B cell (primary cell): ENCODE data around the gene ETFBKMT. TPM values are rescaled to one million over a fixed set of nuclear protein-coding genes. Genes with fewer than 3 reads are reported as not detected.
"Not testable (repeated sequence)": the region's sequence is repeated elsewhere in the genome, so short reads cannot be mapped to it uniquely, and the experiment has no call there.

Source experiments
- ATAC-seq: fragments of 200-7000 bp; cut with Tn5 transposase; one replicate; pipeline ENCODE4 v1.10.0; 2021; ENCODE audit warnings: low read depth, mild to moderate bottlenecking, moderate number of reproducible peaks, moderate library complexity
- CTCF ChIA-PET: fragments of 350-600 bp; sonication (Branson Sonifier 250); formaldehyde crosslinking; loops from one replicate; lab custom pipeline; 2021; ENCODE audit warnings: antibody characterized with exemption, inconsistent platforms; lab: Charles Lee
- POLR2A ChIA-PET: fragments of 350-600 bp; sonication (Branson Sonifier 250); formaldehyde crosslinking; loops from one replicate; lab custom pipeline; 2021; ENCODE audit warnings: antibody characterized with exemption; lab: Charles Lee
- DNase-seq: peaks from one replicate; pipeline ENCODE4 v3.0.0; 2013
- H2AFZ ChIP-seq: 2 replicates; pipeline ENCODE4 v1.6.1; 2012; ENCODE audit warnings: mild to moderate bottlenecking, low read depth, low read length; ENCODE audit not compliant: insufficient read depth, poor library complexity, severe bottlenecking
- H3K27ac ChIP-seq, 2 donors: 1 replicate in 1 of 2; 2 replicates in 1 of 2; pipeline ENCODE4 v1.5.1; 2012 to 2013; ENCODE audit warnings: low read length in 2 of 2, mild to moderate bottlenecking in 2 of 2, moderate library complexity in 1 of 2
- H3K27me3 ChIP-seq, 4 experiments: fragments of 200-600 bp in 1 of 4; sonication (generic) in 1 of 4; replicated peaks in 1 of 4; 1 replicate in 2 of 4; 2 replicates in 2 of 4; pipeline versions ENCODE4 v1.6.1 to v1.7.0; 2013 to 2016; ENCODE audit warnings: low read length in 3 of 4, mild to moderate bottlenecking in 2 of 4, mixed read lengths in 1 of 4, moderate library complexity in 1 of 4; ENCODE audit not compliant: insufficient read depth in 4 of 4, control insufficient read depth in 3 of 4; ENCODE audit errors: control extremely low read depth in 1 of 4
- H3K36me3 ChIP-seq, 2 experiments: replicated peaks in 1 of 2; 1 replicate in 1 of 2; 2 replicates in 1 of 2; pipeline versions ENCODE4 v1.6.1 to v1.7.1; 2013; ENCODE audit warnings: low read length in 1 of 2; ENCODE audit not compliant: insufficient read depth in 2 of 2, control insufficient read depth in 1 of 2; ENCODE audit errors: control extremely low read depth in 1 of 2, extremely low read depth in 1 of 2
- H3K4me1 ChIP-seq, 2 donors: fragments of 200-600 bp in 1 of 2; sonication (generic) in 1 of 2; 1 replicate in 1 of 2; 2 replicates in 1 of 2; pipeline versions ENCODE4 v1.5.1 to v1.6.1; 2013 to 2017; ENCODE audit warnings: low read length in 2 of 2; ENCODE audit not compliant: control insufficient read depth in 2 of 2, insufficient read depth in 2 of 2
- H3K4me2 ChIP-seq: replicated peaks from 2 replicates; pipeline ENCODE3; 2012; ENCODE audit warnings: mild to moderate bottlenecking, low read depth, low read length; ENCODE audit not compliant: poor library complexity, severe bottlenecking
- H3K4me3 ChIP-seq, 5 experiments: fragments of 200-600 bp in 1 of 5; sonication (generic) in 1 of 5; 1 replicate in 3 of 5; 2 replicates in 2 of 5; pipeline versions ENCODE4 v1.5.1 to v1.7.0; 2011 to 2016; ENCODE audit warnings: low read length in 4 of 5, mild to moderate bottlenecking in 4 of 5, low read depth in 2 of 5, control low read depth in 1 of 5, moderate library complexity in 1 of 5; ENCODE audit not compliant: insufficient read depth in 1 of 5; ENCODE audit errors: control extremely low read depth in 1 of 5, extremely low read depth in 1 of 5
- H3K79me2 ChIP-seq: fragments of 200-600 bp; sonication (generic); one replicate; pipeline ENCODE4 v1.6.0; 2016; ENCODE audit warnings: low read length; ENCODE audit not compliant: control insufficient read depth, insufficient read depth
- H3K9ac ChIP-seq: fragments of 200-600 bp; sonication (generic); 2 replicates; pipeline ENCODE4 v1.6.1; 2017; ENCODE audit warnings: mild to moderate bottlenecking, low read length, moderate library complexity
- H3K9me3 ChIP-seq, 3 donors: one replicate each; pipeline versions ENCODE4 v1.6.1 to v1.7.1; 2013; ENCODE audit warnings: low read length in 2 of 3; ENCODE audit not compliant: control insufficient read depth in 2 of 3, insufficient read depth in 1 of 3; ENCODE audit errors: control extremely low read depth in 1 of 3
- H4K20me1 ChIP-seq: 2 replicates; pipeline ENCODE4 v1.6.0; 2012; ENCODE audit warnings: mild to moderate bottlenecking, low read length; ENCODE audit not compliant: insufficient read depth, control insufficient read depth, poor library complexity, severe bottlenecking
- H3K27ac Mint-ChIP-seq: one replicate; pipeline ENCODE4 v1.8.0; 2021; ENCODE audit warnings: mixed read lengths
- H3K27me3 Mint-ChIP-seq: one replicate; pipeline ENCODE4 v1.8.0; 2021; ENCODE audit warnings: mixed read lengths
- H3K4me1 Mint-ChIP-seq: one replicate; pipeline ENCODE4 v1.8.0; 2021; ENCODE audit warnings: mixed read lengths
- H3K4me3 Mint-ChIP-seq: one replicate; pipeline ENCODE4 v1.8.0; 2021; ENCODE audit warnings: mixed read lengths
- H3K9me3 Mint-ChIP-seq: one replicate; pipeline ENCODE4 v1.8.0; 2022; ENCODE audit warnings: mixed read lengths; ENCODE audit not compliant: insufficient read depth
- EZH2 ChIP-seq: IDR thresholded peaks from 2 replicates; pipeline ENCODE4 v1.6.1; 2012; ENCODE audit warnings: borderline replicate concordance, low read depth, mild to moderate bottlenecking, moderate library complexity, low read length; ENCODE audit not compliant: insufficient read depth, poor library complexity, severe bottlenecking
- WGBS: methylation state at CpG from one replicate; pipeline ENCODE4 v1.1.5; 2013; ENCODE audit warnings: missing lambda C conversion rate; ENCODE audit not compliant: insufficient coverage; 5-methylcytosine and 5-hydroxymethylcytosine counted together
- intact Hi-C: fragments of 100-400 bp; cut with micrococcal nuclease; formaldehyde crosslinking; loops from one replicate; pipeline ENCODE4 v1.10.0; 2022
- polyA plus RNA-seq: library from polyadenylated mRNA; depleted of rRNA; stranded (reverse); fragments of >200 nt; gene quantifications from 2 replicates; pipeline ENCODE4 v1.2.3, GENCODE V29; 2012
- total RNA-seq, 2 donors: library from RNA; stranded (reverse); fragments of 120-200 nt in 1 of 2; gene quantifications; 1 replicate in 1 of 2; 2 replicates in 1 of 2; pipeline versions ENCODE4 v1.2.3 to v1.2.4, GENCODE V29; 2013 to 2022
- TF ChIP-seq, protein P1 (sequence below): fragments of 200-600 bp; IDR thresholded peaks from one replicate; pipeline ENCODE4 v1.8.0; 2022; ENCODE audit warnings: antibody characterized with exemption, mild to moderate bottlenecking

The ETFBKMT gene
- total and polyA plus RNA-seq, 2 donors (not counting 1 experiment from before 2014, with no cell fraction given) = 0.58 to 2.4 TPM

- no peak for TF ChIP-seq EZH2
- TF ChIP-seq, protein P1, sequence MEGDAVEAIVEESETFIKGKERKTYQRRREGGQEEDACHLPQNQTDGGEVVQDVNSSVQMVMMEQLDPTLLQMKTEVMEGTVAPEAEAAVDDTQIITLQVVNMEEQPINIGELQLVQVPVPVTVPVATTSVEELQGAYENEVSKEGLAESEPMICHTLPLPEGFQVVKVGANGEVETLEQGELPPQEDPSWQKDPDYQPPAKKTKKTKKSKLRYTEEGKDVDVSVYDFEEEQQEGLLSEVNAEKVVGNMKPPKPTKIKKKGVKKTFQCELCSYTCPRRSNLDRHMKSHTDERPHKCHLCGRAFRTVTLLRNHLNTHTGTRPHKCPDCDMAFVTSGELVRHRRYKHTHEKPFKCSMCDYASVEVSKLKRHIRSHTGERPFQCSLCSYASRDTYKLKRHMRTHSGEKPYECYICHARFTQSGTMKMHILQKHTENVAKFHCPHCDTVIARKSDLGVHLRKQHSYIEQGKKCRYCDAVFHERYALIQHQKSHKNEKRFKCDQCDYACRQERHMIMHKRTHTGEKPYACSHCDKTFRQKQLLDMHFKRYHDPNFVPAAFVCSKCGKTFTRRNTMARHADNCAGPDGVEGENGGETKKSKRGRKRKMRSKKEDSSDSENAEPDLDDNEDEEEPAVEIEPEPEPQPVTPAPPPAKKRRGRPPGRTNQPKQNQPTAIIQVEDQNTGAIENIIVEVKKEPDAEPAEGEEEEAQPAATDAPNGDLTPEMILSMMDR = no peak
- Histone ChIP-seq H3K4me1 (peaks cover 26 to 40% of the 10 kb centered on the region in 2 donors), H3K79me2 (peaks cover 6% of the 10 kb centered on the region), H3K4me3 (no peak overlapping the region), H3K4me2 (peak overlapping the region; percentile 77), H3K36me3 (peaks cover 8 to 33% of the 10 kb centered on the region in 2 experiments), H3K27ac (peak overlapping the region; percentile 56 to 75), H4K20me1 (no peaks in the 10 kb centered on the region), H3K27me3 (no peaks in the 10 kb centered on the region), H2AFZ (no peak overlapping the region), H3K9me3 (peaks cover 11 to 45% (median 24%) of the 10 kb centered on the region in 3 donors), H3K9ac (no peak overlapping the region)
- Mint-ChIP-seq H3K27ac (peak overlapping the region; percentile 73), H3K9me3 (peaks cover 7% of the 10 kb centered on the region), H3K4me3 (no peak overlapping the region), H3K4me1 (peaks cover 39% of the 10 kb centered on the region), H3K27me3 (no peaks in the 10 kb centered on the region)
- intact Hi-C loops = loop anchor here (2.0 to 10.0 kb wide), 6 partner anchors 27 to 449 kb away; partner anchors contain the start of genes BICD1 and ETFBKMT
- CTCF ChIA-PET = interaction anchor here (0.6 to 1.8 kb wide), 5 partner anchors 33 to 377 kb away, joined by 3 to 7 read pairs (median 4); partner anchors contain the start of gene AMN1
- DNase-seq (no peak), ATAC-seq (no peak)
- WGBS = no CpG with 5 or more reads among the region's 3 CpGs
- POLR2A ChIA-PET = interaction anchor here (0.6 kb wide), 2 partner anchors 315 to 341 kb away, joined by 4 to 8 read pairs; no protein-coding TSS in a partner anchor
Observed at GRCh38 chr12:31685801-31686200, 26.3 kb downstream of the ETFBKMT start.

DNA sequence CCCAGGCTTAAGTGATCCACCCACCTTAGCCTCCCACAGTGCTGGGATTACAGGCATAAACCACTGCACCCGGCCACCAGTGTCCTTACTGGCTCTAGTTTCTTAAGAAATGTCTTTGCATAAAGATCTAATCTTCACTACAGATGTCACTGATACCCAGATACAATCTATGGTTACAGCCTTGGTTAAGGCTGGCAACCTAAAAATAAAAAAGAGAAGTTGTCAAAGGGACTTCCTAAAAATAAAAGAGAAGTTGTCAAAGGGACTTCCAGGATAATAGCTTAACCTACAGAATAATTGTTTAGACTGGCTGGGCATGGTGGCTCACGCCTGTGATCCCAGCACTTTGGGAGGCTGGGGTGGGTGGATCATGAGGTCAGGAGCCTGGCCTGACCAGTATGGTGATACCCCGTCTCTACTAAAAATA is 27.6 kb downstream of the ETFBKMT start:
- Mint-ChIP-seq H3K27me3 (no peaks in the 10 kb centered on the region), H3K27ac (peak overlapping the region; percentile 92), H3K9me3 (peaks cover 9% of the 10 kb centered on the region), H3K4me3 (peak overlapping the region; percentile 74), H3K4me1 (peaks cover 36% of the 10 kb centered on the region)
- no peaks in the 10 kb centered on the region for H3K27me3 ChIP-seq
- H3K4me2 ChIP-seq = peak overlapping the region; percentile 77
- H3K9ac ChIP-seq = peak overlapping the region; percentile 55
- H3K4me1 ChIP-seq = peaks cover 23 to 36% of the 10 kb centered on the region in 2 donors
- DNase-seq = peak; percentile 81
- WGBS = no CpG with 5 or more reads among the region's 3 CpGs
- POLR2A ChIA-PET = interaction anchor here (0.5 to 2.1 kb wide), 8 partner anchors 28 to 274 kb away, joined by 3 to 17 read pairs (median 4); partner anchors contain the start of genes AMN1 and RESF1
- no peak for TF ChIP-seq EZH2
- TF ChIP-seq, protein P1 = no peak
- H3K36me3 ChIP-seq = peaks cover 8 to 33% of the 10 kb centered on the region in 2 experiments
- H3K9me3 ChIP-seq = peaks cover 11 to 47% (median 24%) of the 10 kb centered on the region in 3 donors
- peak overlapping the region; percentile 56 to 75 for H3K27ac ChIP-seq
- peak; percentile 85 for ATAC-seq
- no peaks in the 10 kb centered on the region for H4K20me1 ChIP-seq
- H3K4me3 ChIP-seq = peak overlapping the region in 2 of 5 experiments; percentile 28 to 59
- H2AFZ ChIP-seq = no peak overlapping the region
- H3K79me2 ChIP-seq = peaks cover 6% of the 10 kb centered on the region
- intact Hi-C loops = loop anchor here (1.0 to 10.0 kb wide), 9 partner anchors 28 to 448 kb away; partner anchors contain the start of genes BICD1, ETFBKMT and RESF1
- CTCF ChIA-PET = interaction anchor here (0.6 to 2.0 kb wide), 11 partner anchors 28 to 625 kb away, joined by 3 to 7 read pairs (median 3); partner anchors contain the start of genes AMN1 and RESF1

DNA sequence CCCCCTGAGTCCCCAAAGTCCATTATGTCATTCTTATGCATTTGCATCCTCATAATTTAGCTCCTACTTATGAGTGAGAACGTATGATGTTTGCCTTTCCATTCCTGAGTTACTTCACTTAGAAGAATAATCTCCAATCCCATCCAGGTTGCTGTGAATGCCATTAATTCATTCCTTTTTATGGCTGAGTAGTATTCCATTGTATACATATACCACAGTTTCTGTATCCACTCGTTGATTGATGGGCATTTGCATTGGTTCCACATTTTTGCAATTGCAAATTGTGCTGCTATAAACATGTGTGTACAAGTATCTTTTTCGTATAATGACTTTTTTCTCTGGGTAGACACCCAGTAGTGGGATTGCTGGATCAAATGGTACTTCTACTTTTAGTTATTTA is 30.4 kb downstream of the ETFBKMT start:
- H3K4me3 ChIP-seq, H3K4me2 ChIP-seq, H3K9ac ChIP-seq, H3K4me3 Mint-ChIP-seq, H3K27me3 ChIP-seq, ATAC-seq, H2AFZ ChIP-seq, CTCF ChIA-PET, H3K79me2 ChIP-seq, H3K27me3 Mint-ChIP-seq, H3K27ac ChIP-seq, H3K27ac Mint-ChIP-seq, H3K9me3 Mint-ChIP-seq, DNase-seq, H4K20me1 ChIP-seq: not testable (repeated sequence)
- peaks cover 4 to 34% of the 10 kb centered on the region in 2 experiments for H3K36me3 ChIP-seq
- H3K4me1 ChIP-seq = peaks cover 23 to 33% of the 10 kb centered on the region in 2 donors
- POLR2A ChIA-PET = interaction anchor here (1.1 kb wide), 1 partner anchor 39 kb away, joined by 4 read pairs; the partner anchor contains the start of gene AMN1
- H3K9me3 ChIP-seq = peaks cover 0 to 30% (median 2%) of the 10 kb centered on the region in 3 donors
- peaks cover 26% of the 10 kb centered on the region for H3K4me1 Mint-ChIP-seq
- intact Hi-C loops = loop anchor here (5.0 to 10.0 kb wide), 3 partner anchors 145 to 445 kb away; partner anchors contain the start of gene BICD1
- no CpG with 5 or more reads among the region's 3 CpGs for WGBS
